HCT116 (cell line): ENCODE results near the gene SPDEF. TPM values are rescaled to one million over a fixed set of nuclear protein-coding genes. Genes with fewer than 3 reads are reported as not detected.

ENCODE experiments used
- ATAC-seq: fragments of 200-7000 bp; cut with Tn5 transposase; 2 replicates; pipeline ENCODE4 v1.9.1; 2020; ENCODE audit warnings: mild to moderate bottlenecking, moderate library complexity
- BruUV-seq: library from RNA; stranded (reverse); fragments of 400-500 nt; replicated peaks from 2 replicates; lab custom pipeline; 2021; lab: Mats Ljungman, UMichigan
- CTCF ChIA-PET: fragments of 300-600 bp; sonication (Branson Sonifier 250); formaldehyde crosslinking; loops from one replicate; lab custom pipeline; 2021; ENCODE audit warnings: antibody characterized with exemption; lab: Charles Lee
- POLR2A ChIA-PET: fragments of 300-600, 350-600 bp; sonication (Branson Sonifier 250); formaldehyde crosslinking; loops from one replicate; lab custom pipeline; 2021; ENCODE audit warnings: antibody characterized with exemption; lab: Charles Lee
- RAD21 ChIA-PET, 2 experiments: fragments of 300-600 bp; sonication (Branson Sonifier 250); formaldehyde crosslinking; loops; one replicate each; lab custom pipeline; 2023; ENCODE audit warnings: low total read pairs in 2 of 2; ENCODE audit not compliant: uncharacterized antibody in 2 of 2, unreplicated experiment in 2 of 2, low non-redundant PET in 1 of 2; lab: Charles Lee
- DNase-seq: peaks from one replicate; pipeline ENCODE4 v3.0.0-alpha.2; 2010; ENCODE audit warnings: low read depth, low spot score
- H2AFZ ChIP-seq: fragments of 200-600 bp; shearing (Covaris generic), sonication (generic); 2 replicates; pipeline ENCODE4 v1.6.1; 2017; ENCODE audit warnings: low read depth, mixed run types, mixed read lengths, antibody characterized with exemption, low read length; ENCODE audit not compliant: poor library complexity, severe bottlenecking
- H3K27ac ChIP-seq: 2 replicates; pipeline ENCODE4 v1.5.1; 2012; ENCODE audit warnings: low read depth, low read length
- H3K27me3 ChIP-seq: fragments of 200-600 bp; sonication (generic); 2 replicates; pipeline ENCODE4 v1.6.1; 2016; ENCODE audit warnings: mixed run types, low read length, mixed read lengths; ENCODE audit not compliant: insufficient read depth
- H3K36me3 ChIP-seq, 2 experiments: fragments of 200-500 bp in 1 of 2; fragments of 200-600 bp in 1 of 2; sonication (Bioruptor generic) in 1 of 2; sonication (generic) in 1 of 2; 2 replicates each; pipeline versions ENCODE4 v1.5.1 to v1.6.1; 2014 to 2016; ENCODE audit warnings: low read length in 2 of 2, inconsistent platforms in 1 of 2, mixed read lengths in 1 of 2, mixed run types in 1 of 2; ENCODE audit not compliant: insufficient read depth in 2 of 2, control insufficient read depth in 1 of 2
- H3K4me1 ChIP-seq, 2 experiments: fragments of 200-600 bp in 1 of 2; sonication (generic) in 1 of 2; 2 replicates each; pipeline versions ENCODE4 v1.5.1 to v1.6.1; 2012 to 2017; ENCODE audit warnings: low read length in 2 of 2, inconsistent platforms in 1 of 2, mild to moderate bottlenecking in 1 of 2, mixed read lengths in 1 of 2, mixed run types in 1 of 2, moderate library complexity in 1 of 2; ENCODE audit not compliant: insufficient read depth in 2 of 2, control insufficient read depth in 1 of 2
- H3K4me2 ChIP-seq: fragments of 200-600 bp; sonication (generic); 2 replicates; pipeline ENCODE4 v1.6.1; 2017; ENCODE audit warnings: mixed run types, low read length, mixed read lengths
- H3K4me3 ChIP-seq, 2 experiments: fragments of 200-600 bp in 1 of 2; sonication (generic) in 1 of 2; replicated peaks in 1 of 2; 2 replicates each; pipeline ENCODE4 v1.5.1; 2011 to 2016; ENCODE audit warnings: low read length in 2 of 2, control low read depth in 1 of 2, low read depth in 1 of 2, mild to moderate bottlenecking in 1 of 2, mixed read lengths in 1 of 2, mixed run types in 1 of 2
- H3K79me2 ChIP-seq: fragments of 200-600 bp; sonication (generic); 2 replicates; pipeline ENCODE4 v1.6.1; 2017; ENCODE audit warnings: mild to moderate bottlenecking, mixed run types, low read length, moderate library complexity, mixed read lengths; ENCODE audit not compliant: insufficient read depth
- H3K9ac ChIP-seq: fragments of 200-600 bp; sonication (generic); 2 replicates; pipeline ENCODE4 v1.6.1; 2016; ENCODE audit warnings: low read length, mixed read lengths
- H3K9me2 ChIP-seq: fragments of 200-600 bp; sonication (generic), shearing (Covaris generic); 2 replicates; pipeline ENCODE4 v1.6.1; 2017; ENCODE audit warnings: mixed run types, mild to moderate bottlenecking, moderate library complexity; ENCODE audit not compliant: insufficient read depth
- H3K9me3 ChIP-seq, 2 experiments: fragments of 200-500 bp in 1 of 2; fragments of 200-600 bp in 1 of 2; sonication (Bioruptor generic) in 1 of 2; sonication (generic) in 1 of 2; 2 replicates each; pipeline ENCODE4 v1.6.1; 2014 to 2017; ENCODE audit warnings: low read length in 2 of 2, mixed read lengths in 2 of 2, inconsistent platforms in 1 of 2, low read depth in 1 of 2, mild to moderate bottlenecking in 1 of 2, mixed run types in 1 of 2, moderate library complexity in 1 of 2; ENCODE audit not compliant: control insufficient read depth in 1 of 2, insufficient read depth in 1 of 2
- H4K20me1 ChIP-seq: fragments of 200-600 bp; sonication (generic), shearing (Covaris generic); 2 replicates; pipeline ENCODE4 v1.6.1; 2017; ENCODE audit warnings: mixed run types, mild to moderate bottlenecking, moderate library complexity; ENCODE audit not compliant: insufficient read depth
- CBX3 ChIP-seq: IDR thresholded peaks from 2 replicates; pipeline ENCODE4 v1.6.1; 2012; ENCODE audit warnings: low read depth
- EGR1 ChIP-seq: IDR thresholded peaks from 2 replicates; pipeline ENCODE4 v1.6.1; 2012; ENCODE audit warnings: low read depth
- ELF1 ChIP-seq: IDR thresholded peaks from 2 replicates; pipeline ENCODE4 v1.6.1; 2012; ENCODE audit warnings: low read depth, borderline replicate concordance
- EZH2 ChIP-seq: fragments of 200-600 bp; sonication (generic); IDR thresholded peaks from 2 replicates; pipeline ENCODE4 v1.6.1; 2017; ENCODE audit warnings: antibody characterized with exemption, mixed run types
- JUND ChIP-seq: IDR thresholded peaks from 2 replicates; pipeline ENCODE4 v1.6.1; 2012
- intact Hi-C: fragments of 100-400 bp; cut with micrococcal nuclease; formaldehyde crosslinking; loops from 2 replicates; pipeline ENCODE4 v1.10.0; 2022
- total RNA-seq: library from RNA; stranded (reverse); gene quantifications from one replicate; pipeline ENCODE4 v1.2.1, GENCODE V29; 2021; ENCODE audit not compliant: unreplicated experiment
- TF ChIP-seq, protein P1 (sequence below): IDR thresholded peaks from 2 replicates; pipeline ENCODE4 v1.6.1; 2011; ENCODE audit warnings: mild to moderate bottlenecking, low read length, moderate library complexity; ENCODE audit not compliant: insufficient replicate concordance; ENCODE audit errors: extremely low read depth
- TF ChIP-seq, protein P2 (sequence below): IDR thresholded peaks from 2 replicates; pipeline ENCODE4 v1.6.1; 2012; ENCODE audit warnings: low read depth

Gene SPDEF
- total RNA-seq, 1 experiment from 2014 or later, result 0.39 TPM

DNA sequence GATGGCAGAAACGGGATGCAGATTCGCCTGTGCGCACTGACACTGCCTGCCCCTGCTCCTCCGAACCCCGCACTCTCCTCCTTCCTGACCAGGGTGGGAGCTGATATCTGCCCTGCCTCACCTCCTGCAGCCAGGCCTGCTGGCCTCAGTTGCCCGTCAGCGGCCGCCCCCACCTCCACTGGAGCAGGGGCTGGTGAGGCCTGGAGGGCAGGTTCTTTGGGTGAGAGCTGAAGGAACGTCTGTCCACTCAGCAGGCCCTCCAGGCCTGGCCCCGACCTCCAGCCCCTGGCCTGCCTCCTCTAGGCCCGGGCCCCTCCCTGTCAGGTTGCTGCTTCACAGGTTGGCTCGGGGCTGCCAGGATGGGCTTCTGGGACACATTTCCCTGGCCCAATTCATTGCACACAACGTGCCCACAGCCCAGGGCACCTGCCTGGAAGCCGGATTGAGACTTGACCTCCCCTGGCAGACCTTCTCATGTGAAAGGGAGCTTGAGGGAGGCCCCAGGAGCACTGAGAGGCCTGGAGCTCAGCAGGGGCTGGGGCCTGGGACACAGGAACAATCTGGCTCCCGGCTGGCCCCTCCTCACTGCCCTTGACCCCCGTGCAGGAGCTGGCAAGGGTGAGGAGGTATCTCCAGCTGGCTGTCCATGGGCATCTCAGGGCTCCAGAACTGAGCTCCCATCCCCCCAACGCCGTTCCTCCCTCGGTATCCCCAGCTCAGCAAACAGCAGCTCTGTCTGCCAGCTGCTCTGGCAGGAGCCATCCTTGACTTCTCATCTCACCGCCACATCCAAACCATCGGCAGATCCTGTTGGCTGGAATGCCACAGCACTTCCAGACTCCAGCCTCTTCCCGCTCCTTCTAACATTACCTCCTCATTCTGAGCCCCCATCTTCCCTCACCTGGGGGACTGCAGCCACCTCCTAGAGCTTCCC lies 39.5 kb downstream of the SPDEF start:
- Histone ChIP-seq H3K9me2 (no peaks in the 10 kb centered on the region), H3K9ac (no peak overlapping the region), H4K20me1 (no peaks in the 10 kb centered on the region), H3K4me2 (no peak overlapping the region), H3K36me3 (no peaks in the 10 kb centered on the region), H3K79me2 (no peaks in the 10 kb centered on the region), H3K27me3 (no peaks in the 10 kb centered on the region), H3K9me3 (no peaks in the 10 kb centered on the region), H3K27ac (no peak overlapping the region), H3K4me1 (no peaks in the 10 kb centered on the region), H3K4me3 (no peak overlapping the region), H2AFZ (no peak overlapping the region)
- POLR2A ChIA-PET, result no interaction called here
- no peak for TF ChIP-seq EGR1
- TF ChIP-seq, protein P1, sequence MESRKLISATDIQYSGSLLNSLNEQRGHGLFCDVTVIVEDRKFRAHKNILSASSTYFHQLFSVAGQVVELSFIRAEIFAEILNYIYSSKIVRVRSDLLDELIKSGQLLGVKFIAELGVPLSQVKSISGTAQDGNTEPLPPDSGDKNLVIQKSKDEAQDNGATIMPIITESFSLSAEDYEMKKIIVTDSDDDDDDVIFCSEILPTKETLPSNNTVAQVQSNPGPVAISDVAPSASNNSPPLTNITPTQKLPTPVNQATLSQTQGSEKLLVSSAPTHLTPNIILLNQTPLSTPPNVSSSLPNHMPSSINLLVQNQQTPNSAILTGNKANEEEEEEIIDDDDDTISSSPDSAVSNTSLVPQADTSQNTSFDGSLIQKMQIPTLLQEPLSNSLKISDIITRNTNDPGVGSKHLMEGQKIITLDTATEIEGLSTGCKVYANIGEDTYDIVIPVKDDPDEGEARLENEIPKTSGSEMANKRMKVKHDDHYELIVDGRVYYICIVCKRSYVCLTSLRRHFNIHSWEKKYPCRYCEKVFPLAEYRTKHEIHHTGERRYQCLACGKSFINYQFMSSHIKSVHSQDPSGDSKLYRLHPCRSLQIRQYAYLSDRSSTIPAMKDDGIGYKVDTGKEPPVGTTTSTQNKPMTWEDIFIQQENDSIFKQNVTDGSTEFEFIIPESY, result no peak
- TF ChIP-seq CBX3, result no peak
- TF ChIP-seq EZH2, result no peak
- TF ChIP-seq, protein P2, sequence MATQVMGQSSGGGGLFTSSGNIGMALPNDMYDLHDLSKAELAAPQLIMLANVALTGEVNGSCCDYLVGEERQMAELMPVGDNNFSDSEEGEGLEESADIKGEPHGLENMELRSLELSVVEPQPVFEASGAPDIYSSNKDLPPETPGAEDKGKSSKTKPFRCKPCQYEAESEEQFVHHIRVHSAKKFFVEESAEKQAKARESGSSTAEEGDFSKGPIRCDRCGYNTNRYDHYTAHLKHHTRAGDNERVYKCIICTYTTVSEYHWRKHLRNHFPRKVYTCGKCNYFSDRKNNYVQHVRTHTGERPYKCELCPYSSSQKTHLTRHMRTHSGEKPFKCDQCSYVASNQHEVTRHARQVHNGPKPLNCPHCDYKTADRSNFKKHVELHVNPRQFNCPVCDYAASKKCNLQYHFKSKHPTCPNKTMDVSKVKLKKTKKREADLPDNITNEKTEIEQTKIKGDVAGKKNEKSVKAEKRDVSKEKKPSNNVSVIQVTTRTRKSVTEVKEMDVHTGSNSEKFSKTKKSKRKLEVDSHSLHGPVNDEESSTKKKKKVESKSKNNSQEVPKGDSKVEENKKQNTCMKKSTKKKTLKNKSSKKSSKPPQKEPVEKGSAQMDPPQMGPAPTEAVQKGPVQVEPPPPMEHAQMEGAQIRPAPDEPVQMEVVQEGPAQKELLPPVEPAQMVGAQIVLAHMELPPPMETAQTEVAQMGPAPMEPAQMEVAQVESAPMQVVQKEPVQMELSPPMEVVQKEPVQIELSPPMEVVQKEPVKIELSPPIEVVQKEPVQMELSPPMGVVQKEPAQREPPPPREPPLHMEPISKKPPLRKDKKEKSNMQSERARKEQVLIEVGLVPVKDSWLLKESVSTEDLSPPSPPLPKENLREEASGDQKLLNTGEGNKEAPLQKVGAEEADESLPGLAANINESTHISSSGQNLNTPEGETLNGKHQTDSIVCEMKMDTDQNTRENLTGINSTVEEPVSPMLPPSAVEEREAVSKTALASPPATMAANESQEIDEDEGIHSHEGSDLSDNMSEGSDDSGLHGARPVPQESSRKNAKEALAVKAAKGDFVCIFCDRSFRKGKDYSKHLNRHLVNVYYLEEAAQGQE, result no peak
- TF ChIP-seq JUND, result no peak
- TF ChIP-seq ELF1, result no peak
- no peak for ATAC-seq
- intact Hi-C loops, result no loop called here
- no TSS peak for BruUV-seq
- DNase-seq, result no peak
- RAD21 ChIA-PET, result no interaction called here
- CTCF ChIA-PET, result no interaction called here
